Adrenal gland (tissue), 12 donors: ENCODE results near the gene EDA. TPM values are rescaled to one million over a fixed set of nuclear protein-coding genes. Genes with fewer than 3 reads are reported as not detected.

ENCODE experiments used
- DNase-seq, 7 donors: peaks; one replicate each; pipeline ENCODE4 v3.0.0-alpha.2; 2019 to 2020
- H3K27ac ChIP-seq, 5 donors: fragments of 200-600 bp; sonication (generic) in 4 of 5; 1 replicate in 3 of 5; 2 replicates in 2 of 5; pipeline versions ENCODE4 v1.5.1 to v1.8.0; 2016 to 2020; ENCODE audit warnings: mild to moderate bottlenecking in 1 of 5
- H3K27me3 ChIP-seq: fragments of 200-600 bp; 2 replicates; pipeline ENCODE4 v1.8.0; 2021
- H3K36me3 ChIP-seq, 2 donors: fragments of 200-600 bp; replicated peaks in 1 of 2; 1 replicate in 1 of 2; 2 replicates in 1 of 2; pipeline versions ENCODE4 v1.5.1 to v1.8.0; 2018 to 2022
- H3K4me1 ChIP-seq, 2 donors: fragments of 200-600 bp; replicated peaks in 1 of 2; 1 replicate in 1 of 2; 2 replicates in 1 of 2; pipeline versions ENCODE4 v1.5.1 to v1.8.0; 2018 to 2021
- H3K4me3 ChIP-seq, 4 donors: fragments of 200-600 bp; sonication (generic) in 3 of 4; one replicate each; pipeline ENCODE4 v1.5.1; 2016 to 2018
- H3K9me3 ChIP-seq, 3 donors: fragments of 200-600 bp; sonication (generic) in 1 of 3; replicated peaks in 1 of 3; 1 replicate in 2 of 3; 2 replicates in 1 of 3; pipeline versions ENCODE4 v1.5.1 to v1.8.0; 2016 to 2021
- POLR2A ChIP-seq, 2 donors: fragments of 450-650 bp; IDR thresholded peaks; one replicate each; pipeline ENCODE4 v1.6.1; 2017; ENCODE audit warnings: antibody characterized with exemption in 2 of 2, mild to moderate bottlenecking in 2 of 2, moderate library complexity in 1 of 2
- WGBS, 4 donors: extraction: QIAGEN DNeasy Blood & Tissue Kit in 2 of 4; methylation state at CpG; one replicate each; pipeline versions ENCODE4 v1.1.5 to v1.1.7; 2013 to 2017; 5-methylcytosine and 5-hydroxymethylcytosine counted together
- intact Hi-C, 2 donors: fragments of 100-400 bp; cut with DNase I; formaldehyde crosslinking; loops; one replicate each; pipeline versions ENCODE4 v1.14.1 to v1.15.0; 2022 to 2023
- polyA plus RNA-seq, 3 donors: library from polyadenylated mRNA; stranded (reverse); fragments of 200-250 nt in 2 of 3; fragments of 350-450 nt in 1 of 3; fragmentation: Illumina TruSeq in 1 of 3; extraction: RNeasy Lipid Tissue Mini Kit (QIAGEN cat#74804) in 1 of 3; gene quantifications; one replicate each; pipeline ENCODE4 v1.2.3, GENCODE V29; 2013 to 2014
- total RNA-seq, 9 donors: library from RNA; depleted of rRNA in 4 of 9; stranded (reverse); fragments of >200 nt in 4 of 9; fragments of 120-200 nt in 1 of 9; fragmentation: NEBNext Ultra II Directional in 1 of 9; extraction: Animal tissue kit (Norgen Biotek cat#: 25700) in 1 of 9; gene quantifications; one replicate each; pipeline versions ENCODE4 v1.1.0 to v1.2.4, GENCODE V29; 2013 to 2023
- TF ChIP-seq, protein P1 (sequence below), 6 experiments: fragments of 450-650 bp in 4 of 6; fragments of 200-600 bp in 2 of 6; sonication (generic) in 1 of 6; IDR thresholded peaks; 1 replicate in 5 of 6; 2 replicates in 1 of 6; pipeline versions ENCODE4 v1.5.1 to v1.8.0; 2016 to 2021; ENCODE audit warnings: antibody characterized with exemption in 6 of 6, mild to moderate bottlenecking in 2 of 6, moderate library complexity in 1 of 6
- donor health status: healthy with polysubstance abuse.
- donor health status: Bipolar disorder and iron deficiency.
- donor health status: DM: yes; HTN: yes; CAD: no.
- donor health status: DM: no; HTN: no; CAD: no.
- donor health status: DM: no; HTN: no; CAD: no.
- donor health status: DM: yes; HTN: yes; CAD: no.

Gene EDA
- total and polyA plus RNA-seq, 12 donors = 5.6 to 28.7 (median 17.2) TPM

DNA sequence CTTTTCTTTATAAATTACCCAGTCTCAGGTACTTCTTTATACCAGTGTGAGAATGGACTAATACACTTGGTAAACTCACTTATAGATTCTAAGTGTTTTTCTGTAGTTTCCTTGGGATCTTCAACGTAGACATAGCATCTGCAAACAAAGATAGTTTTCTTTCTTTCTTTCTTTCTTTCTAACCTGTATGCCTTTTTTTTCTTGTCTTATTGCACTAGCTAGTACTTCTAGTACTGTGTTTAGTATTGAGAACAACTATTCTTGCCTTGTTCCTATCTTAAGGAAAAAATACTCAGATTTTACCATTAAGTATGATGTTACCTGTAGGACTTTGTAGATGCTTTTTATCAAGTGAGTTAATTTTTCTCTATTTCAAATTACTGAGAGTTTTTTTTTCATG is 102.2 kb downstream of the EDA start:
- no peak overlapping the region for H3K4me3 ChIP-seq
- H3K27ac ChIP-seq = no peak overlapping the region
- no peaks in the 10 kb centered on the region for H3K36me3 ChIP-seq
- no peaks in the 10 kb centered on the region for H3K4me1 ChIP-seq
- intact Hi-C loops = no loop called here
- TF ChIP-seq, protein P1, sequence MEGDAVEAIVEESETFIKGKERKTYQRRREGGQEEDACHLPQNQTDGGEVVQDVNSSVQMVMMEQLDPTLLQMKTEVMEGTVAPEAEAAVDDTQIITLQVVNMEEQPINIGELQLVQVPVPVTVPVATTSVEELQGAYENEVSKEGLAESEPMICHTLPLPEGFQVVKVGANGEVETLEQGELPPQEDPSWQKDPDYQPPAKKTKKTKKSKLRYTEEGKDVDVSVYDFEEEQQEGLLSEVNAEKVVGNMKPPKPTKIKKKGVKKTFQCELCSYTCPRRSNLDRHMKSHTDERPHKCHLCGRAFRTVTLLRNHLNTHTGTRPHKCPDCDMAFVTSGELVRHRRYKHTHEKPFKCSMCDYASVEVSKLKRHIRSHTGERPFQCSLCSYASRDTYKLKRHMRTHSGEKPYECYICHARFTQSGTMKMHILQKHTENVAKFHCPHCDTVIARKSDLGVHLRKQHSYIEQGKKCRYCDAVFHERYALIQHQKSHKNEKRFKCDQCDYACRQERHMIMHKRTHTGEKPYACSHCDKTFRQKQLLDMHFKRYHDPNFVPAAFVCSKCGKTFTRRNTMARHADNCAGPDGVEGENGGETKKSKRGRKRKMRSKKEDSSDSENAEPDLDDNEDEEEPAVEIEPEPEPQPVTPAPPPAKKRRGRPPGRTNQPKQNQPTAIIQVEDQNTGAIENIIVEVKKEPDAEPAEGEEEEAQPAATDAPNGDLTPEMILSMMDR (IDR thresholded peaks at IDR 0.05) = no peak
- no peak for TF ChIP-seq POLR2A (IDR thresholded peaks at IDR 0.05)
- no peak for DNase-seq
- 87 to 100% (median 92%) methylated on average over 1 of the region's 1 CpG for WGBS, 4 donors
- H3K9me3 ChIP-seq = peaks cover 0 to 16% (median 0%) of the 10 kb centered on the region in 3 donors
- no peaks in the 10 kb centered on the region for H3K27me3 ChIP-seq

- TF ChIP-seq, protein P1 (IDR thresholded peaks at IDR 0.05) = no peak
- no peak for TF ChIP-seq POLR2A (IDR thresholded peaks at IDR 0.05)
- Histone ChIP-seq H3K36me3 (no peaks in the 10 kb centered on the region), H3K9me3 (no peaks in the 10 kb centered on the region), H3K4me3 (no peak overlapping the region), H3K27ac (no peak overlapping the region), H3K4me1 (no peaks in the 10 kb centered on the region), H3K27me3 (no peaks in the 10 kb centered on the region)
- 47 to 84% (median 67%) methylated on average over 2 of the region's 2 CpGs for WGBS, 4 donors
- DNase-seq = no peak
- intact Hi-C loops = no loop called here
Observed at GRCh38 chrX:69724307-69724706, 108.4 kb downstream of the EDA start.

- Histone ChIP-seq H3K36me3 (no peaks in the 10 kb centered on the region), H3K4me1 (no peaks in the 10 kb centered on the region), H3K9me3 (no peaks in the 10 kb centered on the region), H3K27me3 (no peaks in the 10 kb centered on the region), H3K27ac (no peak overlapping the region), H3K4me3 (no peak overlapping the region)
- DNase-seq = no peak
- TF ChIP-seq, protein P1 (IDR thresholded peaks at IDR 0.05) = no peak
- TF ChIP-seq POLR2A (IDR thresholded peaks at IDR 0.05) = no peak
- intact Hi-C loops = no loop called here
Observed at GRCh38 chrX:69740317-69740716, 124.4 kb downstream of the EDA start.

DNA sequence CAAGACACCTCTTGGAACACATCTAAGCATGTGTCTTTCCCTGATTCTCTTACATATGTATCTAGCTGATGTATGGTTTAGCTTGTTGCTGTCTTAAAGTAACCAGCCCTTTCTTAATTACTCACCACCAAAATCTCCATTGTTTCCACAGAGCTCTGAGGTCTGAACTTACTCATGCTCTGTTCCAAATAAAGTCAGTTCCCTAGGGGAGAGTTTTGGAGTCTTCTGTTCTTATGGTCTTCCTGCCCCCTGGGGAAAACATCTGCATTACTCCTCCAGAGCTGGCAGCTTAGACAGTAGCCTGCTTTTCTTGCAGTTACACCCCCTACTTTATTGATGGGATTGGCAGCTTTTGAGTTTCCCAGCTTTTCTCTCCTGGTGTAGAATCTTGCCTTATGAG is 125.8 kb downstream of the EDA start:
- no peak overlapping the region for H3K4me3 ChIP-seq
- no peak for TF ChIP-seq POLR2A (IDR thresholded peaks at IDR 0.05)
- TF ChIP-seq, protein P1 (IDR thresholded peaks at IDR 0.05) = no peak
- H3K9me3 ChIP-seq = no peaks in the 10 kb centered on the region
- no peaks in the 10 kb centered on the region for H3K27me3 ChIP-seq
- no peaks in the 10 kb centered on the region for H3K36me3 ChIP-seq
- intact Hi-C loops = no loop called here
- H3K4me1 ChIP-seq = no peaks in the 10 kb centered on the region
- no peak for DNase-seq
- H3K27ac ChIP-seq = no peak overlapping the region
